Measurements from ENCODE around the gene AGBL1. TPM values are rescaled to one million over a fixed set of nuclear protein-coding genes. Genes with fewer than 3 reads are reported as not detected.

The AGBL1 gene
- total RNA-seq, 1 experiment from 2014 or later, result not detected

GRCh38 chr15:86647810-86648440 lies 568.3 kb downstream of the AGBL1 start:
- Histone ChIP-seq H2AK5ac (ENCODE audit: insufficient read length, low read length) (no peak overlapping the region), H3K9ac (ENCODE audit: extremely low read depth, insufficient read length, low read length) (no peak overlapping the region), H3K27me3 (ENCODE audit: insufficient read depth, low read length) (no peaks in the 10 kb centered on the region), H3K56ac (ENCODE audit: insufficient read length, low read depth, low read length) (no peak overlapping the region), H2BK15ac (ENCODE audit: low read depth, low read length) (no peak overlapping the region), H3K9me3 (ENCODE audit: control insufficient read depth, low read depth, low read length) (no peaks in the 10 kb centered on the region), H3K27ac (ENCODE audit: insufficient read length, low read depth, low read length) (no peak overlapping the region), H2AFZ (ENCODE audit: low read length) (no peak overlapping the region), H2BK120ac (ENCODE audit: low read depth, low read length, poor library complexity, severe bottlenecking) (no peak overlapping the region), H3K4me1 (ENCODE audit: insufficient read depth, low read length) (no peaks in the 10 kb centered on the region), H2BK12ac (ENCODE audit: insufficient read length, low read depth, low read length) (no peak overlapping the region), H3K14ac (ENCODE audit: insufficient read depth, low read length) (no peak overlapping the region), H2BK5ac (ENCODE audit: insufficient read length, low read length) (no peak overlapping the region), H4K8ac (replicated peaks; ENCODE audit: insufficient read length, low read depth, low read length) (no peak overlapping the region), H3K79me1 (ENCODE audit: insufficient read depth, low read depth, low read length, poor library complexity, severe bottlenecking) (no peaks in the 10 kb centered on the region), H4K91ac (ENCODE audit: insufficient read length, low read depth, low read length) (no peak overlapping the region), H3K4me2 (ENCODE audit: insufficient read depth, insufficient read length, low read length) (no peak overlapping the region), H3K4ac (ENCODE audit: low read depth, low read length) (no peak overlapping the region), H4K5ac (ENCODE audit: insufficient read length, low read depth, low read length) (no peak overlapping the region), H2BK20ac (ENCODE audit: low read depth, low read length, poor library complexity, severe bottlenecking) (no peak overlapping the region), H3K23me2 (ENCODE audit: insufficient read length, low read depth, low read length, poor library complexity, severe bottlenecking) (no peaks in the 10 kb centered on the region), H4K20me1 (ENCODE audit: control insufficient read depth, insufficient read depth, insufficient read length) (no peaks in the 10 kb centered on the region), H3K23ac (ENCODE audit: insufficient read length, low read depth, low read length) (no peak overlapping the region), H3K79me2 (ENCODE audit: insufficient read depth, low read length) (no peaks in the 10 kb centered on the region), H3K18ac (ENCODE audit: insufficient read length, low read depth, low read length) (no peak overlapping the region), H3T11ph (ENCODE audit: low read length) (no peak overlapping the region)
- Mint-ChIP-seq H3K27me3 (ENCODE audit: low read depth) (no peaks in the 10 kb centered on the region), H3K4me1 (no peaks in the 10 kb centered on the region), H3K36me3 (ENCODE audit: insufficient read depth in 1 of 3, low read depth in 3 of 3) (no peaks in the 10 kb centered on the region), H3K9me3 (no peaks in the 10 kb centered on the region), H3K4me3 (no peak overlapping the region), H3K27ac (no peak overlapping the region)
- WGBS (ENCODE audit: extremely low coverage, insufficient read length, low lambda C conversion rate), result 100% methylated on average over 1 of the region's 2 CpGs
- TF ChIP-seq, protein P1, sequence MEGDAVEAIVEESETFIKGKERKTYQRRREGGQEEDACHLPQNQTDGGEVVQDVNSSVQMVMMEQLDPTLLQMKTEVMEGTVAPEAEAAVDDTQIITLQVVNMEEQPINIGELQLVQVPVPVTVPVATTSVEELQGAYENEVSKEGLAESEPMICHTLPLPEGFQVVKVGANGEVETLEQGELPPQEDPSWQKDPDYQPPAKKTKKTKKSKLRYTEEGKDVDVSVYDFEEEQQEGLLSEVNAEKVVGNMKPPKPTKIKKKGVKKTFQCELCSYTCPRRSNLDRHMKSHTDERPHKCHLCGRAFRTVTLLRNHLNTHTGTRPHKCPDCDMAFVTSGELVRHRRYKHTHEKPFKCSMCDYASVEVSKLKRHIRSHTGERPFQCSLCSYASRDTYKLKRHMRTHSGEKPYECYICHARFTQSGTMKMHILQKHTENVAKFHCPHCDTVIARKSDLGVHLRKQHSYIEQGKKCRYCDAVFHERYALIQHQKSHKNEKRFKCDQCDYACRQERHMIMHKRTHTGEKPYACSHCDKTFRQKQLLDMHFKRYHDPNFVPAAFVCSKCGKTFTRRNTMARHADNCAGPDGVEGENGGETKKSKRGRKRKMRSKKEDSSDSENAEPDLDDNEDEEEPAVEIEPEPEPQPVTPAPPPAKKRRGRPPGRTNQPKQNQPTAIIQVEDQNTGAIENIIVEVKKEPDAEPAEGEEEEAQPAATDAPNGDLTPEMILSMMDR (conservative IDR thresholded peaks at IDR 0.05), result no peak
- no peak for DNase-seq

Measured in H9 (cell line).